ENCODE measurements around the gene ARL6IP4. TPM values are rescaled to one million over a fixed set of nuclear protein-coding genes. Genes with fewer than 3 reads are reported as not detected.

ARL6IP4 gene
- total and polyA plus RNA-seq, 10 of the 15 experiments (the other 5 are each of a cell fraction or from before 2014, with no cell fraction given) = 2.5 to 320 (median 188) TPM

DNA sequence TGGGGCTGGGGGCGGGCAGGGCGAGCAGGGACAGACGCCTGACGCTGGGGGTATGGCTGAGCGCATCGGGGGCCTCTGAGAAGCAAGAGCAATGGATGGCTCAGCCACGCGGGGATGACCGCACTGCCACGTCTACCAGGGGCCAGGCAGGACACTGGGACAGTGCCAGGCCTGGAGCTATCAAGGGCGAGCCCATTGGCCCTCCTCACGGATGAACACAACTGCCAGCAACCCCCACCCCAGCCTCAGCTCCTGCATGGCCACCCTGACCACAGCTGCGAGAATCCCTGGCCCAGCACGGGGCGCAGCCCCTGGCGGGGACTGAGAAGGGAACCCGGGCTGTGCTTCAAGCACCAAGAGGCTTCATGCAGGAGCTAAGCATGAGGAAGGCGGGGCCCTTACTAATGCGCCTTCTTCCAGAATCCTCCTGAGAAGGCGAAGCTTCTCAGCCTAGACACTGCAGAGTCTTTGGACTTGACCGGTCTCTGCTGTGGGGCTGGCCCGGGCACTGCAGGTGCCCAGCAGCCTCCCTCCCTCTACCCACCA is 9.5 kb downstream of the ARL6IP4 start:
- H4K20me1 ChIP-seq (ENCODE audit: control insufficient read depth, insufficient read depth) = no peaks in the 10 kb centered on the region
- no peak for FAIRE-seq
- WGBS (ENCODE audit: insufficient coverage, insufficient replicate concordance, low lambda C conversion rate, missing lambda C conversion rate) = 78% methylated on average over 14 of the region's 22 CpGs
- no peaks in the 10 kb centered on the region for H3K36me3 ChIP-seq (ENCODE audit: control insufficient read depth in 2 of 2, insufficient read depth in 2 of 2, low read length in 1 of 2)
- H3K27me3 ChIP-seq (replicated peaks in 1 of 2; ENCODE audit: control insufficient read depth in 2 of 2, insufficient read depth in 2 of 2, low read length in 1 of 2) = no peaks in the 10 kb centered on the region; a peak in 1 of 4 replicates
- no peak overlapping the region for H3K9ac ChIP-seq (ENCODE audit: control insufficient read depth, insufficient read depth, low read length)
- RAD21 ChIA-PET (ENCODE audit: unreplicated experiment) = interaction anchor here (1.7 kb wide), 1 partner anchor 248 kb away, joined by 4 read pairs; no protein-coding TSS in a partner anchor
- no peaks in the 10 kb centered on the region for H3K79me2 ChIP-seq (ENCODE audit: control insufficient read depth, insufficient read depth, low read length)
- no peak overlapping the region for H3K4me2 ChIP-seq (ENCODE audit: control insufficient read depth, insufficient read depth)
- H3K27ac ChIP-seq (ENCODE audit: control insufficient read depth, insufficient read depth) = no peak overlapping the region
- H3K4me3 ChIP-seq = no peak overlapping the region
- no TSS peak for BruUV-seq (replicated peaks)
- SMC1A ChIA-PET (ENCODE audit: uncharacterized antibody, unreplicated experiment) = interaction anchor here (0.9 kb wide), 1 partner anchor 248 kb away, joined by 3 read pairs; no protein-coding TSS in a partner anchor
- in situ Hi-C loops (cut with MboI) = no loop called here
- CTCF ChIA-PET = interaction anchor here (0.9 kb wide), 1 partner anchor 248 kb away, joined by 4 read pairs; no protein-coding TSS in a partner anchor
- H2AFZ ChIP-seq (ENCODE audit: control insufficient read depth, low read depth, low read length) = no peak overlapping the region
- POLR2A ChIA-PET = no interaction called here
- no peak for DNase-seq (ENCODE audit: low read depth, low spot score)
- no peak for ATAC-seq
- no peak for TF ChIP-seq SMC3 (IDR thresholded peaks at IDR 0.05; ENCODE audit: borderline replicate concordance, low read length)
- TF ChIP-seq SIN3A (IDR thresholded peaks at IDR 0.05; ENCODE audit: low read depth, low read length) = no peak
- TF ChIP-seq, protein P1, sequence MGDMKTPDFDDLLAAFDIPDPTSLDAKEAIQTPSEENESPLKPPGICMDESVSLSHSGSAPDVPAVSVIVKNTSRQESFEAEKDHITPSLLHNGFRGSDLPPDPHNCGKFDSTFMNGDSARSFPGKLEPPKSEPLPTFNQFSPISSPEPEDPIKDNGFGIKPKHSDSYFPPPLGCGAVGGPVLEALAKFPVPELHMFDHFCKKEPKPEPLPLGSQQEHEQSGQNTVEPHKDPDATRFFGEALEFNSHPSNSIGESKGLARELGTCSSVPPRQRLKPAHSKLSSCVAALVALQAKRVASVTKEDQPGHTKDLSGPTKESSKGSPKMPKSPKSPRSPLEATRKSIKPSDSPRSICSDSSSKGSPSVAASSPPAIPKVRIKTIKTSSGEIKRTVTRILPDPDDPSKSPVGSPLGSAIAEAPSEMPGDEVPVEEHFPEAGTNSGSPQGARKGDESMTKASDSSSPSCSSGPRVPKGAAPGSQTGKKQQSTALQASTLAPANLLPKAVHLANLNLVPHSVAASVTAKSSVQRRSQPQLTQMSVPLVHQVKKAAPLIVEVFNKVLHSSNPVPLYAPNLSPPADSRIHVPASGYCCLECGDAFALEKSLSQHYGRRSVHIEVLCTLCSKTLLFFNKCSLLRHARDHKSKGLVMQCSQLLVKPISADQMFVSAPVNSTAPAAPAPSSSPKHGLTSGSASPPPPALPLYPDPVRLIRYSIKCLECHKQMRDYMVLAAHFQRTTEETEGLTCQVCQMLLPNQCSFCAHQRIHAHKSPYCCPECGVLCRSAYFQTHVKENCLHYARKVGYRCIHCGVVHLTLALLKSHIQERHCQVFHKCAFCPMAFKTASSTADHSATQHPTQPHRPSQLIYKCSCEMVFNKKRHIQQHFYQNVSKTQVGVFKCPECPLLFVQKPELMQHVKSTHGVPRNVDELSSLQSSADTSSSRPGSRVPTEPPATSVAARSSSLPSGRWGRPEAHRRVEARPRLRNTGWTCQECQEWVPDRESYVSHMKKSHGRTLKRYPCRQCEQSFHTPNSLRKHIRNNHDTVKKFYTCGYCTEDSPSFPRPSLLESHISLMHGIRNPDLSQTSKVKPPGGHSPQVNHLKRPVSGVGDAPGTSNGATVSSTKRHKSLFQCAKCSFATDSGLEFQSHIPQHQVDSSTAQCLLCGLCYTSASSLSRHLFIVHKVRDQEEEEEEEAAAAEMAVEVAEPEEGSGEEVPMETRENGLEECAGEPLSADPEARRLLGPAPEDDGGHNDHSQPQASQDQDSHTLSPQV (IDR thresholded peaks at IDR 0.05) = no peak
- H3K9me3 ChIP-seq (replicated peaks; ENCODE audit: control insufficient read depth, insufficient read depth, low read length) = no peaks in the 10 kb centered on the region
- intact Hi-C loops (cut with micrococcal nuclease; ENCODE audit: unreplicated experiment) = no loop called here
- peaks cover 9% of the 10 kb centered on the region for H3K4me1 ChIP-seq (ENCODE audit: control insufficient read depth, insufficient read depth, low read length)

Measured in GM12878 (cell line).